ENCODE measurements around the gene TARS3. TPM values are rescaled to one million over a fixed set of nuclear protein-coding genes. Genes with fewer than 3 reads are reported as not detected.

Gene TARS3
- total and polyA plus RNA-seq, 12 donors = 8.1 to 42.5 (median 33.8) TPM

- intact Hi-C loops (cut with DNase I) = no loop called here
- no peak overlapping the region for H3K4me3 ChIP-seq
- H3K36me3 ChIP-seq = peaks cover 0 to 96% (median 15%) of the 10 kb centered on the region in 9 donors
- DNase-seq (no peak), ATAC-seq (no peak)
- H3K27me3 ChIP-seq = no peaks in the 10 kb centered on the region
- 80 to 84% methylated on average over 2 of the region's 2 CpGs for WGBS, 2 donors
- H3K4me1 ChIP-seq = peaks cover 0 to 7% (median 0%) of the 10 kb centered on the region in 9 donors
- no peak overlapping the region for H3K27ac ChIP-seq
- H3K9me3 ChIP-seq = no peaks in the 10 kb centered on the region
- TF ChIP-seq, protein P1, sequence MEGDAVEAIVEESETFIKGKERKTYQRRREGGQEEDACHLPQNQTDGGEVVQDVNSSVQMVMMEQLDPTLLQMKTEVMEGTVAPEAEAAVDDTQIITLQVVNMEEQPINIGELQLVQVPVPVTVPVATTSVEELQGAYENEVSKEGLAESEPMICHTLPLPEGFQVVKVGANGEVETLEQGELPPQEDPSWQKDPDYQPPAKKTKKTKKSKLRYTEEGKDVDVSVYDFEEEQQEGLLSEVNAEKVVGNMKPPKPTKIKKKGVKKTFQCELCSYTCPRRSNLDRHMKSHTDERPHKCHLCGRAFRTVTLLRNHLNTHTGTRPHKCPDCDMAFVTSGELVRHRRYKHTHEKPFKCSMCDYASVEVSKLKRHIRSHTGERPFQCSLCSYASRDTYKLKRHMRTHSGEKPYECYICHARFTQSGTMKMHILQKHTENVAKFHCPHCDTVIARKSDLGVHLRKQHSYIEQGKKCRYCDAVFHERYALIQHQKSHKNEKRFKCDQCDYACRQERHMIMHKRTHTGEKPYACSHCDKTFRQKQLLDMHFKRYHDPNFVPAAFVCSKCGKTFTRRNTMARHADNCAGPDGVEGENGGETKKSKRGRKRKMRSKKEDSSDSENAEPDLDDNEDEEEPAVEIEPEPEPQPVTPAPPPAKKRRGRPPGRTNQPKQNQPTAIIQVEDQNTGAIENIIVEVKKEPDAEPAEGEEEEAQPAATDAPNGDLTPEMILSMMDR (IDR thresholded peaks at IDR 0.05) = no peak
Measured at GRCh38 chr15:101686718-101687117, 37.6 kb downstream of the TARS3 start.

- H3K4me1 ChIP-seq = peaks cover 0 to 7% (median 0%) of the 10 kb centered on the region in 9 donors
- no peak for ATAC-seq
- H3K36me3 ChIP-seq = peaks cover 0 to 98% (median 15%) of the 10 kb centered on the region in 9 donors
- intact Hi-C loops (cut with DNase I) = no loop called here
- H3K9me3 ChIP-seq = no peaks in the 10 kb centered on the region
- H3K4me3 ChIP-seq = no peak overlapping the region
- peak overlapping the region in 2 of 10 donors; percentile 29 to 37 for H3K27ac ChIP-seq
- H3K27me3 ChIP-seq = no peaks in the 10 kb centered on the region
- WGBS, 2 donors = 84 to 87% methylated on average over 3 of the region's 3 CpGs
- TF ChIP-seq, protein P1 (IDR thresholded peaks at IDR 0.05) = no peak
- no peak for DNase-seq
Measured at GRCh38 chr15:101684877-101685276, 39.4 kb downstream of the TARS3 start.

DNA sequence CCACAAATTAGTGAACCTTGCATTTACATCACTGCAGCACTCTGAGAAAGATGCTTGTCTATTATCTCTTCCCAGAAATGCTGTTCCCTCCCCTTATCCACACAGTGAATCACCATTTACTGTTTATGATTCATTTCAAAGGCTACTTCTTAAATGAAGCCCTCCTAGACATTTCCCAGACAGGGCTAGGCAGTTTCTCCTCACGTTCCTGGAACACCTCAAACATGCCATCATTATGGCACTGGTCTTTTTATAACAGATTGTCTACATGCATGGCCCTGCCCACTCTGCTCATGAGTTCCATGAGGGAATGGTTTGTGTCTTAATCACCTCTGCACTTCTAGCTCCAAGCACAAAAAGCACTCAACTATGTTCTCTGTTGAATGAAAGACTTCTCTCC lies 39.9 kb downstream of the TARS3 start:
- Histone ChIP-seq H3K4me1 (peaks cover 0 to 7% (median 0%) of the 10 kb centered on the region in 9 donors), H3K27ac (peak overlapping the region in 4 of 10 donors; percentile 29 to 41 (median 38)), H3K27me3 (no peaks in the 10 kb centered on the region), H3K9me3 (no peaks in the 10 kb centered on the region), H3K4me3 (no peak overlapping the region), H3K36me3 (peaks cover 0 to 98% (median 15%) of the 10 kb centered on the region in 9 donors)
- DNase-seq = peak in 1 of 2 donors; percentile 43
- WGBS, 2 donors = 38 to 55% methylated on average over 1 of the region's 1 CpG
- ATAC-seq = peak; percentile 67 to 97 (median 90)
- intact Hi-C loops (cut with DNase I) = no loop called here
- TF ChIP-seq, protein P1 (IDR thresholded peaks at IDR 0.05) = no peak

- H3K4me1 ChIP-seq = peaks cover 0 to 7% (median 0%) of the 10 kb centered on the region in 9 donors
- no peaks in the 10 kb centered on the region for H3K27me3 ChIP-seq
- WGBS, 2 donors = 59 to 65% methylated on average over 2 of the region's 2 CpGs
- H3K4me3 ChIP-seq = no peak overlapping the region
- TF ChIP-seq, protein P1 (IDR thresholded peaks at IDR 0.05) = no peak
- no peaks in the 10 kb centered on the region for H3K9me3 ChIP-seq
- DNase-seq = no peak
- no peak overlapping the region for H3K27ac ChIP-seq
- peaks cover 0 to 86% (median 19%) of the 10 kb centered on the region in 9 donors for H3K36me3 ChIP-seq
- ATAC-seq = no peak
- intact Hi-C loops (cut with DNase I) = no loop called here
Measured at GRCh38 chr15:101679806-101680205, 44.5 kb downstream of the TARS3 start.
